HCT116 (cell line): ENCODE results near the gene PPP1R15A. TPM values are rescaled to one million over a fixed set of nuclear protein-coding genes. Genes with fewer than 3 reads are reported as not detected.
A peak's percentile ranks its signal among the peaks of the same experiment; 100 is the strongest.

Experiments
- ATAC-seq: fragments of 200-7000 bp; cut with Tn5 transposase; 2 replicates; pipeline ENCODE4 v1.9.1; 2020; ENCODE audit warnings: mild to moderate bottlenecking, moderate library complexity
- BruUV-seq: library from RNA; stranded (reverse); fragments of 400-500 nt; replicated peaks from 2 replicates; lab custom pipeline; 2021; lab: Mats Ljungman, UMichigan
- CTCF ChIA-PET: fragments of 300-600 bp; sonication (Branson Sonifier 250); formaldehyde crosslinking; loops from one replicate; lab custom pipeline; 2021; ENCODE audit warnings: antibody characterized with exemption; lab: Charles Lee
- POLR2A ChIA-PET: fragments of 300-600, 350-600 bp; sonication (Branson Sonifier 250); formaldehyde crosslinking; loops from one replicate; lab custom pipeline; 2021; ENCODE audit warnings: antibody characterized with exemption; lab: Charles Lee
- RAD21 ChIA-PET, 2 experiments: fragments of 300-600 bp; sonication (Branson Sonifier 250); formaldehyde crosslinking; loops; one replicate each; lab custom pipeline; 2023; ENCODE audit warnings: low total read pairs in 2 of 2; ENCODE audit not compliant: uncharacterized antibody in 2 of 2, unreplicated experiment in 2 of 2, low non-redundant PET in 1 of 2; lab: Charles Lee
- DNase-seq: peaks from one replicate; pipeline ENCODE4 v3.0.0-alpha.2; 2010; ENCODE audit warnings: low read depth, low spot score
- H2AFZ ChIP-seq: fragments of 200-600 bp; shearing (Covaris generic), sonication (generic); 2 replicates; pipeline ENCODE4 v1.6.1; 2017; ENCODE audit warnings: low read depth, mixed run types, mixed read lengths, antibody characterized with exemption, low read length; ENCODE audit not compliant: poor library complexity, severe bottlenecking
- H3K27ac ChIP-seq: 2 replicates; pipeline ENCODE4 v1.5.1; 2012; ENCODE audit warnings: low read depth, low read length
- H3K27me3 ChIP-seq: fragments of 200-600 bp; sonication (generic); 2 replicates; pipeline ENCODE4 v1.6.1; 2016; ENCODE audit warnings: mixed run types, low read length, mixed read lengths; ENCODE audit not compliant: insufficient read depth
- H3K36me3 ChIP-seq, 2 experiments: fragments of 200-500 bp in 1 of 2; fragments of 200-600 bp in 1 of 2; sonication (Bioruptor generic) in 1 of 2; sonication (generic) in 1 of 2; 2 replicates each; pipeline versions ENCODE4 v1.5.1 to v1.6.1; 2014 to 2016; ENCODE audit warnings: low read length in 2 of 2, inconsistent platforms in 1 of 2, mixed read lengths in 1 of 2, mixed run types in 1 of 2; ENCODE audit not compliant: insufficient read depth in 2 of 2, control insufficient read depth in 1 of 2
- H3K4me1 ChIP-seq, 2 experiments: fragments of 200-600 bp in 1 of 2; sonication (generic) in 1 of 2; 2 replicates each; pipeline versions ENCODE4 v1.5.1 to v1.6.1; 2012 to 2017; ENCODE audit warnings: low read length in 2 of 2, inconsistent platforms in 1 of 2, mild to moderate bottlenecking in 1 of 2, mixed read lengths in 1 of 2, mixed run types in 1 of 2, moderate library complexity in 1 of 2; ENCODE audit not compliant: insufficient read depth in 2 of 2, control insufficient read depth in 1 of 2
- H3K4me2 ChIP-seq: fragments of 200-600 bp; sonication (generic); 2 replicates; pipeline ENCODE4 v1.6.1; 2017; ENCODE audit warnings: mixed run types, low read length, mixed read lengths
- H3K4me3 ChIP-seq, 2 experiments: fragments of 200-600 bp in 1 of 2; sonication (generic) in 1 of 2; replicated peaks in 1 of 2; 2 replicates each; pipeline ENCODE4 v1.5.1; 2011 to 2016; ENCODE audit warnings: low read length in 2 of 2, control low read depth in 1 of 2, low read depth in 1 of 2, mild to moderate bottlenecking in 1 of 2, mixed read lengths in 1 of 2, mixed run types in 1 of 2
- H3K79me2 ChIP-seq: fragments of 200-600 bp; sonication (generic); 2 replicates; pipeline ENCODE4 v1.6.1; 2017; ENCODE audit warnings: mild to moderate bottlenecking, mixed run types, low read length, moderate library complexity, mixed read lengths; ENCODE audit not compliant: insufficient read depth
- H3K9ac ChIP-seq: fragments of 200-600 bp; sonication (generic); 2 replicates; pipeline ENCODE4 v1.6.1; 2016; ENCODE audit warnings: low read length, mixed read lengths
- H3K9me2 ChIP-seq: fragments of 200-600 bp; sonication (generic), shearing (Covaris generic); 2 replicates; pipeline ENCODE4 v1.6.1; 2017; ENCODE audit warnings: mixed run types, mild to moderate bottlenecking, moderate library complexity; ENCODE audit not compliant: insufficient read depth
- H3K9me3 ChIP-seq, 2 experiments: fragments of 200-500 bp in 1 of 2; fragments of 200-600 bp in 1 of 2; sonication (Bioruptor generic) in 1 of 2; sonication (generic) in 1 of 2; 2 replicates each; pipeline ENCODE4 v1.6.1; 2014 to 2017; ENCODE audit warnings: low read length in 2 of 2, mixed read lengths in 2 of 2, inconsistent platforms in 1 of 2, low read depth in 1 of 2, mild to moderate bottlenecking in 1 of 2, mixed run types in 1 of 2, moderate library complexity in 1 of 2; ENCODE audit not compliant: control insufficient read depth in 1 of 2, insufficient read depth in 1 of 2
- H4K20me1 ChIP-seq: fragments of 200-600 bp; sonication (generic), shearing (Covaris generic); 2 replicates; pipeline ENCODE4 v1.6.1; 2017; ENCODE audit warnings: mixed run types, mild to moderate bottlenecking, moderate library complexity; ENCODE audit not compliant: insufficient read depth
- EGR1 ChIP-seq: IDR thresholded peaks from 2 replicates; pipeline ENCODE4 v1.6.1; 2012; ENCODE audit warnings: low read depth
- EZH2 ChIP-seq: fragments of 200-600 bp; sonication (generic); IDR thresholded peaks from 2 replicates; pipeline ENCODE4 v1.6.1; 2017; ENCODE audit warnings: antibody characterized with exemption, mixed run types
- POLR2AphosphoS5 ChIP-seq: IDR thresholded peaks from 2 replicates; pipeline ENCODE4 v1.6.1; 2011; ENCODE audit warnings: mild to moderate bottlenecking, low read depth, low read length, moderate library complexity
- SIN3A ChIP-seq: IDR thresholded peaks from 2 replicates; pipeline ENCODE4 v1.6.1; 2012; ENCODE audit warnings: low read depth
- SRF ChIP-seq: IDR thresholded peaks from 2 replicates; pipeline ENCODE4 v1.6.1; 2012; ENCODE audit warnings: low read depth
- YY1 ChIP-seq: IDR thresholded peaks from 2 replicates; pipeline ENCODE4 v1.6.1; 2011; ENCODE audit warnings: low read length, low read depth, moderate library complexity, mild to moderate bottlenecking; ENCODE audit not compliant: insufficient replicate concordance; ENCODE audit errors: extremely low read depth
- intact Hi-C: fragments of 100-400 bp; cut with micrococcal nuclease; formaldehyde crosslinking; loops from 2 replicates; pipeline ENCODE4 v1.10.0; 2022
- total RNA-seq: library from RNA; stranded (reverse); gene quantifications from one replicate; pipeline ENCODE4 v1.2.1, GENCODE V29; 2021; ENCODE audit not compliant: unreplicated experiment

PPP1R15A gene
- total RNA-seq, 1 experiment from 2014 or later, result 50.3 TPM

- Histone ChIP-seq H3K4me2 (peak overlapping the region; percentile 79), H3K27me3 (no peaks in the 10 kb centered on the region), H3K79me2 (peaks cover 6% of the 10 kb centered on the region), H4K20me1 (no peaks in the 10 kb centered on the region), H3K9me2 (no peaks in the 10 kb centered on the region), H3K9me3 (no peaks in the 10 kb centered on the region), H3K27ac (peak overlapping the region; percentile 75), H3K36me3 (no peaks in the 10 kb centered on the region), H3K4me1 (peaks cover 27 to 43% of the 10 kb centered on the region in 2 experiments), H2AFZ (no peak overlapping the region), H3K4me3 (peak overlapping the region; percentile 38 to 51), H3K9ac (peak overlapping the region; percentile 56)
- no peak for DNase-seq
- RAD21 ChIA-PET, result no interaction called here
- TF ChIP-seq SIN3A, result no peak
- no peak for TF ChIP-seq SRF
- ATAC-seq, result no peak
- no TSS peak for BruUV-seq
- intact Hi-C loops, result no loop called here
- POLR2A ChIA-PET, result no interaction called here
- CTCF ChIA-PET, result no interaction called here
Measured at GRCh38 chr19:48867746-48868113, 4.5 kb upstream of the PPP1R15A start.

DNA sequence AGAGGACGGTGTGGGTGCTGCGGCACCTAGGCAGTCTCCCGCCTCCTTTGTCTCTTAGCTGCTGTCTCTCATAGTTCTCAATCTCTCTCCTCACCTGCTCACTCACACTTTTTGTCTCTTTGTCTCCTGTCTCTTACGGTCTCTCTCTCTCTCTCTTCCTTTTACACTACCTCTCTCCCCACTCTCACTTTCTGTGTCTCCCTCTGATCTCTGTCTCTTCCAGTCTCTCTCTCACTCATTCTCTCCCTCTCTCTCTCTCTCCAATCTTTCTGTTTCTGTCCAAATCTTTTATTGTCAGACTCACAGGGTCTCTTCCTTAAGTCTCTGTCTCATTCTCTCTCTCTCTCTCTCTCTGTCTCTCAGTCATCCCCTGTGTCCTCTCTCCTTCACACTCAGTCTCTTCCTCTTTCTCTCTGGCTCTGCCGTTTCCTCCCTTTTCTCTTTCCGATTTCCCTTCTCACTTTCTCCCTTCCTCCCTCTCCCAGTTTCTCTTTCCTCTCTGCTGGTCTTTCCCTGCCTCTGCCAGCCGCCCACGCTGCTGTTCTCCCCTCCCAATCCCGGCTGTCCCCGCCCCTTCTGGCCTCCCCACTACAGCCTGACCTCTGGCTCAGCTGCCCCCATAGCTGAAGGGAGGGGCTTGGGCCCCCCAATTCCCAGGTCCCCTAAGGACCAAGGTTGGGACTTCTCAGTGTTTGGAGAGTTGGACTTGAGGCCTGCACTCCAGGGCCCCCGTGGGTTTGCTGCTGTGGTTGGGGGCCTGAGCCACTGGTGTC is 3.9 kb upstream of the PPP1R15A start, which contains the start of gene PLEKHA4:
TSS of gene PLEKHA4 (minus strand) at position 504 of the 773 bp plus-strand sequence. CDS start 997 bp downstream, outside the sequence.
- Histone ChIP-seq H3K9me3 (no peaks in the 10 kb centered on the region), H3K27me3 (no peaks in the 10 kb centered on the region), H3K36me3 (peaks cover 0 to 3% of the 10 kb centered on the region in 2 experiments; a peak in 2 of 4 replicates), H3K4me1 (peaks cover 27 to 46% of the 10 kb centered on the region in 2 experiments), H3K4me3 (peak within 1 kb of the TSS; percentile 38 to 51), H2AFZ (peak within 1 kb of the TSS; percentile 69), H3K27ac (peak within 1 kb of the TSS; percentile 75), H3K9ac (peak within 1 kb of the TSS; percentile 56), H3K79me2 (peaks cover 11% of the 10 kb centered on the region), H3K9me2 (no peaks in the 10 kb centered on the region), H4K20me1 (peaks cover 3% of the 10 kb centered on the region; the same call in 1 of the 2 replicates), H3K4me2 (peak within 1 kb of the TSS; percentile 79)
- CTCF ChIA-PET, result interaction anchor here (1.2 kb wide), 1 partner anchor 26 kb away, joined by 3 read pairs; no protein-coding TSS in a partner anchor
- BruUV-seq, result TSS peak; percentile 37
- DNase-seq, result no peak
- RAD21 ChIA-PET, result no interaction called here
- POLR2A ChIA-PET, result interaction anchor here (1.0 kb wide), 1 partner anchor 57 kb away, joined by 3 read pairs; the partner anchor contains the start of gene BCAT2
- TF ChIP-seq EGR1 (peak; percentile 98), EZH2 (no peak), YY1 (peak; percentile 6), POLR2AphosphoS5 (peak; percentile 67)
- intact Hi-C loops, result no loop called here
- peak; percentile 26; the same call in 1 of the 2 replicates for ATAC-seq
